GM20000 (cell line): ENCODE results near the gene EHMT2.

ENCODE experiments used
- DNase-seq: peaks from one replicate; pipeline ENCODE4 v3.0.0; 2012; ENCODE audit warnings: low spot score
- TF ChIP-seq, protein P1 (sequence below): IDR thresholded peaks from 2 replicates; pipeline ENCODE4 v1.5.1; 2012; ENCODE audit warnings: mild to moderate bottlenecking, control low read depth; ENCODE audit errors: extremely low read depth, missing control alignments

Gene EHMT2

DNA sequence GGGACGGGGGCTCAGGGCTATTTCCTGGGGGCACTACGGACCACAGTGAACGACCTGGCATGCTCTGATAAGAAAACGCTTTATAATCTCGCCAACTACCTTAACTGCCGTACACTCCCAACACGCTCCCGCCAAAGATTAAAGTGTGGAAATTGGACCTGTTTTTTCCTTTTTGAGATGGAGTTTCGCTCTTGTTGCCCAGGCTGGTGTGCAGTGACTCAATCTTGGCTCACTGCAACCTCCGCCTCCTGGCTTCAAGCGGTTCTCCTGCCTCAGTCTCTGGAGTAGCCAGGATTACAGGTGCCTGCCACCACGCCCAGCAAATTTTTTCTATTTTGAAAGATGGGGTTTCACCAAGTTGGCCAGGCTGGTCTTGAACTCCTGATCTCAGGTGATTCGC is 18.4 kb downstream of the EHMT2 start:
- TF ChIP-seq, protein P1, sequence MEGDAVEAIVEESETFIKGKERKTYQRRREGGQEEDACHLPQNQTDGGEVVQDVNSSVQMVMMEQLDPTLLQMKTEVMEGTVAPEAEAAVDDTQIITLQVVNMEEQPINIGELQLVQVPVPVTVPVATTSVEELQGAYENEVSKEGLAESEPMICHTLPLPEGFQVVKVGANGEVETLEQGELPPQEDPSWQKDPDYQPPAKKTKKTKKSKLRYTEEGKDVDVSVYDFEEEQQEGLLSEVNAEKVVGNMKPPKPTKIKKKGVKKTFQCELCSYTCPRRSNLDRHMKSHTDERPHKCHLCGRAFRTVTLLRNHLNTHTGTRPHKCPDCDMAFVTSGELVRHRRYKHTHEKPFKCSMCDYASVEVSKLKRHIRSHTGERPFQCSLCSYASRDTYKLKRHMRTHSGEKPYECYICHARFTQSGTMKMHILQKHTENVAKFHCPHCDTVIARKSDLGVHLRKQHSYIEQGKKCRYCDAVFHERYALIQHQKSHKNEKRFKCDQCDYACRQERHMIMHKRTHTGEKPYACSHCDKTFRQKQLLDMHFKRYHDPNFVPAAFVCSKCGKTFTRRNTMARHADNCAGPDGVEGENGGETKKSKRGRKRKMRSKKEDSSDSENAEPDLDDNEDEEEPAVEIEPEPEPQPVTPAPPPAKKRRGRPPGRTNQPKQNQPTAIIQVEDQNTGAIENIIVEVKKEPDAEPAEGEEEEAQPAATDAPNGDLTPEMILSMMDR = no peak
- DNase-seq = no peak

DNA sequence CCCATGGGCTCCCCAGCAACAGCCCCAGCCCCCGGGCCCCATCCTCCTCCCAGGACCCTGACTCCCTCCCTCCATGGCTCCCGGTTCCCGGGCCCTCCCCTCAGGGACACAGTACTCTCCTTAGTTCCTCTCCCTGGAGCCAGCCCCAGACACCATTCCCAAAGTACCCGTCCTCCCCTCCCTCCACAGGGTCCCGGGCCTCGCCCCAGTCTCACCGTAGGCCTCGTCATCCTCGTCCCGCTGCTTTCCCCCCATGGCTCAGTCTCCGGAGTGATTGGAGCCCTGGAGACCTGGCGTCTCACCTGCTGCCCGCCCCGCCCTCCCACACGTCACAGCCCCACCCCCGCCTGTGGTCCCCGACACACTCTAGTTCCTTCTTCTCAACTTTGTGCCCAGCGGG is 18.8 kb downstream of the EHMT2 start, which contains the start of gene SLC44A4:
SLC44A4 (minus strand) TSS at position 272 of the 400 bp plus-strand sequence; CDS start at position 255, 17 bp downstream.
- DNase-seq = no peak

DNA sequence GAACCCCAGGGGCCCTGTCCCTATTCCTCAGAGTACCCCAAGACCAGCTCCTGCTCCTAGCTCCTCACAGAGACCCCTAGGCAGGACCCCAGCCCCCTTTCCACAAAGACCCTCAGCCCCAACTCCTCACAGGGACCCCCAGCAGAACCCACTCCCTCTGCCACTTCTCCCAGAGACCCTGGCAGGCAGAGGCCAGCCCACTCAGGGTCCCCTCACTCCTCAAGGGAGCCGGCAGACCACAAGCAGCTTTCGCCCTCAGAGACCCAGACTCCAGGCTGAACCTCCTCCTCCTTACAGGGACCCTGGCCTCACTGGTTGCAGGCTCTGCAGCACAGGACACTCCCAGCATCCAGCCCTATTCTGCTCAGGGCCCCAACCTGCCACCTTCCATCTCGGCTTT is 19.3 kb downstream of the EHMT2 start:
- TF ChIP-seq, protein P1 = no peak
- no peak for DNase-seq

More for the DNA sequence above, 18.8 kb downstream of the EHMT2 start, which contains the start of gene SLC44A4:
- TF ChIP-seq, protein P1 = no peak

DNA sequence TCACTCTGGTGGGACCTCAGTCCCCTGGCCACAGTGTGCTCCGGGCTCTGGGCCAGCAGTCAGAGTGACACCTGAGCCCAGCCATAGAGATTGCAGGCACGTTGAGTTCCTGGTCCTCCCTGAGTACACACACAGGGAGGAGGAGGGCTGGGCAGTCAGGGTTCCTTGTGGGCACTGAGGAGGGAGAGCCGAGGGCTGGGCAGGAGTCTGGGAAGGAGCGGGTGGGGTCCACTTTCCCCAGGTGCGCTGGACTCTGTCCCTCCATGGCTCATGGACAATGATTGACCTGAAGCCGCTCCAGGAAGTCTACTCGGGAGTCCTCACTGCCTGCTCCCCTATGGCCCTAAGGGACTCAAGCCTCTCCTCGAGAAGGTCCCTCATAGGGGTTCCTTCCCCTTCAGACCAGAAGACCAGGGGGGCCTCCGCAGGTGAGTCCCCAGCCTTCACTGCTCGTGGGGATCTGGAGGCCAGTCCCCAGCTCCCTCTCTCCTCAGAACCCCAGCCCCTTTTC is 19.8 kb downstream of the EHMT2 start:
- TF ChIP-seq, protein P1 = no peak
- DNase-seq = no peak

DNA sequence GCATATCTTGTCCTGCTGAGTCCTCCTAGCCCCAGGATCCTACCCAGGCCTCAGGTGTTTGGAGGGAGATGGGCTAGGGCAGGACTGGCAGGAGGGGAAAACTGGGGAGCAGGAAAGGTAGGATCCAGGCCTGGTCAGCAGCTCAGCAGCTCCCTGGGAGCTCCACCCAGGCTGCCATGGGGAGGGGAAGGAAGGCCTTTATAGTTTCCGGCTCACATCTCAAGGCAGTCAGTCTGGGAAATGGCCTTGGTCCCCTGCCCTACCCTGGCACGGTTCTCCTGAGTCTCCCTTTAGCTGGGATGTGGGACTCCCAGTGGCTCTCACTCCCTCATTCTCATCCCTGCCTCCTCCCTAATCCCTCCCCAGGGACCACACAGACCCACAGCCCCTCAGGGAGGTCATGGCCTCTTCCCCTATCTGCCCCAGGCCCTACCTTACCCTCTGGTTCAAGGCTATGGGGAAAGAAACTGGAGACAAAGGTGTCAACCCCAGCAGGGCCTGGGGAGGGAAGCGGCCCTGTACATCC is 20.3 kb downstream of the EHMT2 start:
- DNase-seq = no peak
- TF ChIP-seq, protein P1 = no peak

DNA sequence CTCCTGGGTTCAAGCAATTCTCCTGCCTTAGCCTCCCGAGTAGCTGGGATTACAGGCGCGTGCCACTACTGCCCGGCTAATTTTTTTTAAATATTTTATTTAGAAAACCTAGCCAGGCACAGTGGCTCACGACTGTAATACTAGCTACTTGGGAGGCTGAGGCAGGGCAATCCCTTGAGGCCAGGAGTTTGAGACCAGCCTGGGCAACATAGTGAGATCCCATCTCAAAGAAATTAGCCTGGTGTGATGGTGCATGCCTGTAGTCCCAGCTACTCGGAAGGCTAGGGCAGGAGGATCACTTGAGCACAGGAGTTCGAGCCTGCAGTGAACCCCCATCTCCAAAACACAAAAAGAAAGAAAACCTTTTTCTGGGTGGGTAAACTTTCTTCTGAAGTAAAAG is 21.1 kb downstream of the EHMT2 start:
- TF ChIP-seq, protein P1 = no peak
- DNase-seq = no peak

DNA sequence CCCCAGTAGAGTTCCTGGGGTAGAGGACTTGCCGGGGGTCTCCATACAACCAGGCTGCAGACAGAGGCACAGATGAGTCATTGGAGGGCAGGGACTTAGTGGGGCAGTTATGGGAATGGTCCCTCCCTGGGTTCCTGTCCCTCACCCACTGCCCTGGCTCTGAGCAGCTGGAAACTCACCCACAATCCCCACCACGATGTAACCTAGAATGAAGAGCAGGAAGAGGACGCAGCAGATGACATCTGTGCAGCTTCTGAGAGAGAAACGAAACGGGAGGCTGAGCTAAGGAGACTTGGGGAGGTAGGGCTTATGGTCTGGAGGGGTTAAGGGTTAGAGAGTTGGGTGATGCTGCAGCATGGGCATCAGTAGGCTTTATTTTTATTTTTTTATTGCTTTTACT is 21.6 kb downstream of the EHMT2 start:
- TF ChIP-seq, protein P1 = no peak
- no peak for DNase-seq
